GM19395 (cell line): Measurements from ENCODE around the gene PTPRN2.
"Not testable (repeated sequence)": the region's sequence is repeated elsewhere in the genome, so short reads cannot be mapped to it uniquely, and the experiment has no call there.

Experiments used
- ATAC-seq: cut with Tn5 transposase; IDR thresholded peaks from one replicate; pipeline ENCODE4 v1.9.1; 2021; ENCODE audit warnings: mild to moderate bottlenecking, moderate library complexity; ENCODE audit not compliant: unreplicated experiment

The PTPRN2 gene

DNA sequence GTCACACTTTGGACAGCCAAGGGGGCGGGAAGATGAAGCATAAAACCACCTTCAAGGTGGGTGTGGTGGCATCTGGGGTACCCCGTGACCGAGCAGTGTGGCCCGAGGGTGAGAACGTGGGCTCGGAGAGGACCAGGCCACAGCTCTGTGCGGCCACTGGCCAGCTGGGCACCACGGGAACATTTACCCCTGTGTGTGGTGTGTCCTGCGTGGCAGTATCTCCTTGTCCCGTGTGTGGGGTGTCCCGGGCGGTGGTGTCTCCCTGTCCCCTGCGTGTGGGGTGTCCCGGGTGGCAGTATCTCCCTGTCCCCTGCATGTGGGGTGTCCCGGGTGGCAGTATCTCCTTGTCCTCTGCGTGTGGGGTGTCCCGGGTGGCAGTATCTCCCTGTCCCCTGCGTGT lies 680.5 kb downstream of the PTPRN2 start:
- ATAC-seq, result no peak

DNA sequence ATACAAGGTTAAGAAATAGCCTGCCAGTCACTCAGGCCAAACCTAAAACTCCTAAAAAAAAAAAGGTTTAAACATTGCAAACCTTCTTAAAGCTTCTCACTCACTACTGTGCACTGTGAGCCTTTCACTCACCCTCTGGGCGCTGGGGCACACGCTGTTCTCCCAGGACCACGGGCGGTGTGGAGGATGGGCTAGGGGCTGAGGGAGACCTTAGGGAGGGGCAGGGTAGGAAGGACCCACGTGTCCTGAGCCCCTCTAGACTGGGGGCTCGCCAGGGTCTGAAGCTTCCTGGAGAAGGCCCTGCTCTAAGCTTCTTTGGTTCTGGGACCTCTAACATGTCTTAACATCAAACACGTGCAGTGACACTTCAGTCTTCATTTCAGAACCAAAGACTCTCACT lies 681.0 kb downstream of the PTPRN2 start:
- no peak for ATAC-seq

DNA sequence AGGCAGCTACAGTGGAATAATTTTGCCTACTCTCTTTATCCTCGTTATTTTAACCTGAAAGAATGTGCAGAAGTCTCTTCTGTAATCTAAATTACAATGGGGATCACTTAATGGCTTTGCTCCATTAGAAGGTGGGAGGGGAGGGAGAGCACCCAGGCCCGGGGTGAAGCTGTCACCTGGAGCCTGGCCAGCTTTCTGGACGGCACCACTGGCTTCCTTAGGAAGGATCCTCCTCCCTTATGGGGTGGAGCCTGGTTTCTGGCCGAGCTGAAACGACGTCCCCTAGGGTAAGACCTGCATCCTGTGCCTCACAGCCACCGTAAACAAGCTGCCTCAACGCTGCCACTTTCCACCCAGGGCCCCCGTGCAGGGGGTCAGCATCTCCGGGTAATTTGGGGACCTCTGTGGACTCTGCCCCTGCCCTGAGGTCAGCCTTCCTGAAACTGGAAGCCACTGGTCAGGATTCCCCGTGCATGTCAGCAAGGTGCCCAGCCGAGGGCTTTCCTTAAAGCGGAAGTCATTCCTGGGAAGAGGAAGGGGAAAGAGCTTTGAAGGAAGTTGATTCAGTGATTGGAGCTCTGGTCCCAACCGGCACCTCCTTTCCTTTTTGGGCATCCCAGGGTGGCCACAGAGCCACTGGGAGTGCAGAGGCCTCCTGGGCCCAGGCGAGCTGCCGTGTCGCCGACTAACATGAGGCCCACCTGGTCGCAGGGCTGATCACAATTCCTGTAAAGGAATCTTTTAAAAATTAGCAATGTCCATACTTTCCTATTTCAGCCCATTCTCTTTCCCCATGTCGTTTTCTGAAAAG lies 681.8 kb downstream of the PTPRN2 start:
- no peak for ATAC-seq

GRCh38 chr7:157904866-157905570 lies 682.6 kb downstream of the PTPRN2 start:
- ATAC-seq, result no peak

DNA sequence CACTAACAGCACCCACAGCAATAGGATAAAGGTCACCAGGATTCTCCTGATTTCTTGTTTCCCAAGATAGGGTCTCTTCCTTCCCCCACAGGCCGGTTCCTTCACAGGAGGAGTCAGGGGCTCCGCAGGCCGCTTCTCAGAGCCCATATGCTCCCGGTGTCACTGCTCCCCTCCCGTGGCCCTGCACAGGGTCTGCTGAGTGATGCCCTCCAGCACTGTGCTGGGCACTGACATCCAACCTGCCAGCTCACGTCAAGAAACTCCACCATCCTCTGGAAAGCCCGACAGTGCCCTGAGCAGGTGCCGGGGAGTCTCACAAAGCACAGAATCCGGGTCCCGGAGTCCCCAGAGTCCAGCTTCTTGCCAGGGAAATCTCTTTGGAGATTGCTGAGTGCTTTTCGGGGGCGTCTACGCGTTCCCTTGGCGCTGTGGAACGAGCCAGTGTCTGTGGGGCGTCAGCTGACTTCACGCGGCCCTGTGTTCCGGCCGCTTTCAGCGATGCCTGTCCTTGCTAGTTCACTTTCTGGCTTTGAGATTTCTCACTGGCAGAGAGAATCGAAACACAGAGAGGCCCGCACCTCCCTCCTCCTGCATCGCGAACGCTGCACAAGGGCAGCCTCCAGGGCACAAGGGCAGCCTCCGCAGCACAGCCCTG lies 683.3 kb downstream of the PTPRN2 start:
- no peak for ATAC-seq

- ATAC-seq, result no peak
Observed at GRCh38 chr7:157903710-157904109, 683.9 kb downstream of the PTPRN2 start.

GRCh38 chr7:157903296-157903695 lies 684.3 kb downstream of the PTPRN2 start:
- no peak for ATAC-seq

DNA sequence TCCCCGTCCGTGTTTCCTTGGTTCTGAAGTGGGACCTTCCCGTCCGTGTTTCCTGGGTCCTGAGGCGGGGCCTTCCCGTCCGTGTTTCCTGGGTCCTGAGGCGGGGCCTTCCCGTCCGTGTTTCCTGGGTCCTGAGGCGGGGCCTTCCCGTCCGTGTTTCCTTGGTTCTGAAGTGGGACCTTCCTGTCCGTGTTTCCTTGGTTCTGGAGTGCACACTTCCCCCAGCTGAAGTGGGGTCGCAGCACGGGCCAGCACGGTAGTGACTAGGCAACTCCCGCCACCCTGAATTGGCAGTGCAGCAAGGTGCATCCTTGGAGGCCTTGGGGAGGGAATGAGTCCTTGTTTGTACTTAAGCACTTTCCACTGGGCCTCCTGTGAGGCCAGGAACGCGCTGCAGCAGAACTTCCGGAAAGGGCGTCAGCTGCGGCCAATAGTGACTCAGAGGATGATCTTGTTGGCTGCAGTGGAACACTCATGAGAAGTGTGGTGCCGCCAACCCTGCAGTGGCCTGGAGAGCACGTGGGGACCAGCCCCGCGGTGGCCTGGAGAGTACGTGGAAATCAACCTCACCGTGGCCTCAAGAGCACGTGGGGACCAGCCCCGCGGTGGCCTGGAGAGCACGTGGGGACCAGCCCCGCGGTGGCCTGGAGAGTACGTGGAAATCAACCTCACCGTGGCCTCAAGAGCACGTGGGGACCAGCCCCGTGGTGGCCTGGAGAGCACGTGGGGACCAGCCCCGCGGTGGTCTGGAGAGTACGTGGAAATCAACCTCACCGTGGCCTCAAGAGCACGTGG lies 685.6 kb downstream of the PTPRN2 start:
- not testable (repeated sequence) for ATAC-seq

DNA sequence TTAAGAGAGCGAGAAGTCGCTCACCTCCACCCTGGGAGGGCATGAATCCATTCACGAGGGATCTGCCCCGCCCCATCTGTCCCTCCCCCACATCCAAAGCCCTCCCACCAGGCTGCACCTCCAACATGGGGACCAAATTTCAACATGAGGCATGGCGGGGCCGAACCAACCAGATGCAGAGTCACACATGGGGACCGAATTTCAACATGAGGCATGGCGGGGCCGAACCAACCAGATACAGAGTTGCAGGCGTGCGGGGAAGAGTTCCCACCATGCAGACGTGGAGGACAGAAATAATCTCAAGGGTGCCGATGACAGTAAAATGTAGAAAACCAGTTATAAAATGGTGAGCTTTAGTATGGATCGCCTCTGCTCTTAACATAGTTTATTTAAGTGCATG lies 686.5 kb downstream of the PTPRN2 start:
- no peak for ATAC-seq

- ATAC-seq, result no peak
Observed at GRCh38 chr7:157900556-157900955, 687.1 kb downstream of the PTPRN2 start.

DNA sequence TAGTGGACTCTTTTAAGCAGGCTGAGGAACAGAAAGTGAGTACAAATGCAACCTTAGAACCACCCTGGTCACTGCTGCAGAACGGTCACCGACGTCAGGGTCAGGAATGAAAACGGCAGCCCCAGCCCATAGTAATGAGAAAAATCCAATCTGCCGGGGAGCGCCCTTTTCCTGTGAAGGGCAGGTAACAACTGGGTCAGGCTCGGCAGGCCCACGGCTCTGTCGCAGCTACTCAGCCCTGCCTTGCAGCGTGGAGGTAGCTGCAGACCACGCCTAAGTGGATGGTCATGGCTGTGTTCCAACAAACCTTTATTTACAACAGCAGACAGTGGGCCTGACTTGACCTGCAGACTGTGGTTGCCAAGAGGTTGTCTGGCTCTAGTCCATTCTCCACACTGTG lies 687.6 kb downstream of the PTPRN2 start:
- no peak for ATAC-seq

DNA sequence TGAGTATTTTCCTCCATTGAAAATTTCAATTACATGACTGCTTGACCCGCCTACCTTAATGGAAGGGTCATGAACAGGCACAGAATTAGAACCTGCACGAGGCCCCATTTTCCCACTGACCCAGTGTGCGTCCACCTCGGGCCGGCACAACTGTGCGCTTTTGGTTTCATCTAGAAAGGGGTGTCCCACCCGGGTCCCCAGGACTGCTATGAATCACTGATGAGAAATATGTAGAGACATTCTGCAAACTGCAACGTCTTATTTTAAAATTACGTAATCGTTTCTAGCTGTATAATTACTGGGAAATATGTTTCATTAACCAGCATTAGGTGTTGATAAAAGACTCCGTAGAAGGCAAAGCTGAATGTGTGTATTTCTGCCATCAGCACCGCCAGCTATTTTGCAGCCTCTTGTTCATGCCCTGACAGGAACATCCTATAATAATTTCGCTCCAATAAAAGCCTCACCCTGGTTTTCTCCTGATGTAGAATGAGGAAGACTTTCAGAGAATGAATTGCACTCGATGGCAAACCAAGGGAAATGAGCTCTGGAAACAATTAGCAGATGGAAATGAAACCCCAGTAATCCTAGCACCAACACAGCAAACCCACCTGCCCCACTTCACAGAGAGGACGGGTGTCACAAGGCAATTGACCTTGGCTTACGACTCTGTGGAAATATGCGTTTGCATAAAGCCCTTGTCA lies 688.7 kb downstream of the PTPRN2 start:
- ATAC-seq, result no peak

DNA sequence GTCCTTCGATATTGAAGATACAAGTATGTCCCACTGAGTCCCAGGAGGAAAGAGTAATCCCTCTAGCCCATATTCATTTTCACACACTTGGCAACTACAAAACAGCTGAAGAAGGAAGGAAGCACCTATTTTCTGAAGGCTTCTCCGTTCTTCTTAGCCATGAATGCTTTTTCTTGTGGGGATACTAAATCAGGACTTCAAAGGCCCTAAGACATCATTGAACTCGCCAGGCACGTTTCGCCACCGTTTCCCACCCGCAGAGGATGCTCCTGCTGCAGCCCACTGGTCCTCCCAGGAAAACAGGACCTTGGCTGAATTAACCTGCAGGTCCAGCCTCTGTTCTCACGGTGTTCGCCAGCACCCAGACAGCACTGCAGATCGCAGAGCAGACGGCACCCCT lies 689.4 kb downstream of the PTPRN2 start:
- no peak for ATAC-seq

- no peak for ATAC-seq
Observed at GRCh38 chr7:157897681-157898080, 689.9 kb downstream of the PTPRN2 start.

DNA sequence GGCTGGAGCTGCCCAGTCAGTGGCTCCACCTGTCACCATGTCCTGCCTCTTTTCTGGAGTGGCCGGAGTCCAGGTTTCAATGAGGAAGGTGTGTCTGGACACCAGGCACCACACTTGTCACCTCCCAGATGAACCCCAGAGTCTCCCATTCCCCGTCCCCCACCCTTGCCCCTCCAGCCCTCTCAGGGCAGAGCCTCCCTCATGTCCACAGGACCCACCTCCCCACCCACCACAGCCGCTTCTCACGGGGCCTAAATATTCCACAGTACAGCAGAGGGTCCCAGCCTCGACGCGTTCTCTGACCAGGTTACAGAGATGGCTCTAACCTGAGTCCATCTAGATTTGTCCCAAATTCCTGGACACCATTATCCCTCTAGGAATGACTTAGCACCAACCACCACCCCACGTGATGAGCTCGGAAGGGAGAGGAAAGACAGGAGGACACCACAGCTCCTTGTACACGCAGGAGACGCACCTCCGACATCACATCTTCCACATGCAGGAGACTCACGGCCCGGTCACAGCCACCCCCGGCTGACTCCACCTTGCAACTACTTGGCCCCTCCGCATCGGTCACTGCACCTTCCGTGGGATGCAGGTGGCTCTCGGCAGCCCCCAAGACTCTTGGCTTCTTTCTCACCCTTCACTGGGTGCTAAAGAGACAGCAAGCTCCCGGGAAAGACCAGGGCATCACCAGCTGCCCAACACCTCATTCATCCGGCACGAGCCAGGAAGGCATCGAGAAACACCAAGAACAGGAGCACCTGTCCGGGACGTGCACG lies 690.7 kb downstream of the PTPRN2 start:
- ATAC-seq, result no peak

DNA sequence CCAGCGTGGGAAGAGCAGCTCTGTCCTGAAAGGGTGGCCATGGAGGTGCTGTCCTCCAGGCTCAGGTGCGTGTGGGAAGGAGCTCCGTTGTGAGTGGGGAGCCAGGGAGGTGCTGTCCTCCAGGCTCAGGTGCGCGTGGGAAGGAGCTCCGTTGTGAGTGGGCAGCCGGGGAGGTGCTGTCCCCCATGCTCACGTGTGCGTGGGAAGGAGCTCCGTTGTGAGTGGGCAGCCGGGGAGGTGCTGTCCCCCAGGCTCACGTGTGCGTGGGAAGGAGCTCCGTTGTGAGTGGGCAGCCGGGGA lies 691.3 kb downstream of the PTPRN2 start:
- not testable (repeated sequence) for ATAC-seq

GRCh38 chr7:157895520-157896375 lies 691.9 kb downstream of the PTPRN2 start:
- no peak for ATAC-seq

DNA sequence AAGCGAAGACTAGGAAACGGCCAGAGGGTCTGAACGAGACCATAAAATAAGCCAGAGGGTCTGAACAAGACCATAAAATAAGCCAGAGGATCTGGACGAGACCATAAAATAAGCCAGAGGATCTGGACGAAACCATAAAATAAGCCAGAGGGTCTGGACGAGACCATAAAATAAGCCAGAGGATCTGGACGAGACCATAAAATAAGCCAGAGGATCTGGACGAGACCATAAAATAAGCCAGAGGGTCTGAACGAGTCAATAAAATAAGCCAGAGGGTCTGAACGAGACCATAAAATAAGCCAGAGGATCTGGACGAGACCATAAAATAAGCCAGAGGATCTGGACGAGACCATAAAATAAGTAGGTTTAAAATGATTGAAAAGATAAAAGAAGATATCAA lies 692.5 kb downstream of the PTPRN2 start:
- not testable (repeated sequence) for ATAC-seq

DNA sequence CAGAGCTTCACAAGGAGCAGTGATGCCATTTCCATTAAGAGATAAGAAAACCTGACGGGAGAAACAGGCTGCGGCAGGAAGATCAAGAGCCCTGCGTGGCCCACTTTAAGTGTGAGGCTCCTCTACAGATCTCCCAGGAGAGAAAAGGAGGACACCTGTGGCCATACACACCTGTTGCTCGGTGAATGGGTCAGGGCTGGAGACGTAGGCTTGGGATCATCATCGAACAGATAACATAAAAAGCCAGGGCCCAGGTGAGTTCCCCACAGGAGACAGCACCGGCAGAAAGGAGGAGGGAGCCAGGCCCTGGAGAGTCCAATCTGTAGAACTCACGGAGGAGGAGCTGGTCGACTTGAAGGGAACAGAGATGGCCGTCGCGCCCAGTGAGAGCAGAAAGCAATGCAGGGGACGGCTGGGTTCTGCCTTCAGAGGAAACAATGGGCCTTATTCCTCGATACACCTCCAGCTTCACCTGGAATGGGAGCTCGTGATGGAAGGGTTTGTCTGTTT lies 694.0 kb downstream of the PTPRN2 start:
- ATAC-seq, result no peak
